Ovary (tissue), 9 donors: ENCODE measurements around the gene GRAMD4. TPM values are rescaled to one million over a fixed set of nuclear protein-coding genes. Genes with fewer than 3 reads are reported as not detected.

Experiments
- DNase-seq, 5 donors: peaks; one replicate each; pipeline ENCODE4 v3.0.0-alpha.2; 2019 to 2020
- H3K27ac ChIP-seq, 2 donors: fragments of 200-600 bp; one replicate each; pipeline versions ENCODE4 v1.5.1 to v1.8.0; 2019 to 2022
- H3K27me3 ChIP-seq: fragments of 200-600 bp; one replicate; pipeline ENCODE4 v1.8.0; 2022
- H3K36me3 ChIP-seq: fragments of 200-600 bp; sonication (generic); one replicate; pipeline ENCODE4 v1.5.1; 2019
- H3K4me1 ChIP-seq: one replicate; pipeline ENCODE4 v1.8.1; 2013; ENCODE audit warnings: mild to moderate bottlenecking, moderate library complexity; ENCODE audit not compliant: insufficient read depth
- H3K4me3 ChIP-seq: fragments of 200-600 bp; sonication (generic); one replicate; pipeline ENCODE4 v1.5.1; 2017
- H3K9me3 ChIP-seq, 2 donors: fragments of 200-600 bp in 1 of 2; sonication (generic) in 1 of 2; one replicate each; pipeline versions ENCODE4 v1.5.1 to v1.8.1; 2013 to 2019; ENCODE audit warnings: mild to moderate bottlenecking in 1 of 2, moderate library complexity in 1 of 2
- EP300 ChIP-seq: sonication (generic); formaldehyde crosslinking; IDR thresholded peaks from one replicate; pipeline ENCODE4 v1.6.1; 2017; ENCODE audit warnings: antibody characterized with exemption
- POLR2A ChIP-seq: fragments of 450-650 bp; IDR thresholded peaks from one replicate; pipeline ENCODE4 v1.6.1; 2017; ENCODE audit warnings: antibody characterized with exemption, mild to moderate bottlenecking, moderate library complexity
- WGBS, 3 donors: extraction: QIAGEN DNeasy Blood & Tissue Kit in 1 of 3; methylation state at CpG; one replicate each; pipeline versions ENCODE4 v1.1.5 to v1.1.7; 2013 to 2017; 5-methylcytosine and 5-hydroxymethylcytosine counted together
- intact Hi-C, 4 donors: fragments of 100-400 bp; cut with DNase I; formaldehyde crosslinking; loops; one replicate each; pipeline versions ENCODE4 v1.11.0 to v1.15.1; 2022 to 2023
- polyA plus RNA-seq, 2 donors: library from polyadenylated mRNA; stranded (reverse); fragments of 200-250 nt in 1 of 2; fragments of 350-450 nt in 1 of 2; fragmentation: Illumina TruSeq in 1 of 2; extraction: RNeasy Lipid Tissue Mini Kit (QIAGEN cat#74804) in 1 of 2; gene quantifications; one replicate each; pipeline ENCODE4 v1.2.3, GENCODE V29; 2013 to 2014
- total RNA-seq, 7 donors: library from RNA; depleted of rRNA in 2 of 7; stranded (reverse); fragments of >200 nt in 2 of 7; fragmentation: NEBNext Ultra II Directional in 3 of 7; extraction: Animal tissue kit (Norgen Biotek cat#: 25700) in 3 of 7; gene quantifications; one replicate each; pipeline versions ENCODE4 v1.1.0 to v1.2.4, GENCODE V29; 2016 to 2023
- TF ChIP-seq, protein P1 (sequence below), 3 donors: fragments of 450-650 bp in 2 of 3; fragments of 200-600 bp in 1 of 3; IDR thresholded peaks; one replicate each; pipeline versions ENCODE4 v1.5.1 to v1.8.0; 2016 to 2022; ENCODE audit warnings: antibody characterized with exemption in 3 of 3, mild to moderate bottlenecking in 1 of 3
- donor health status: DM: no; HTN: no; CAD: no; lungs with moderate emphysema.
- donor health status: DM: no; HTN: no; CAD: no.
- donor health status: Bipolar disorder and iron deficiency.
- donor health status: DM: yes; HTN: yes; CAD: no.
- donor health status: DM: no; HTN: no; CAD: no.
- donor health status: DM: yes; HTN: yes; CAD: no.

The GRAMD4 gene
- total and polyA plus RNA-seq, 9 donors, result 6.2 to 40.4 (median 27.8) TPM

- no peaks in the 10 kb centered on the region for H3K36me3 ChIP-seq
- no peak overlapping the region for H3K27ac ChIP-seq
- H3K27me3 ChIP-seq, result no peaks in the 10 kb centered on the region
- WGBS, 3 donors, result 67 to 76% (median 71%) methylated on average over 24 of the region's 24 CpGs
- no peak for DNase-seq
- H3K9me3 ChIP-seq, result no peaks in the 10 kb centered on the region
- TF ChIP-seq POLR2A (no peak), EP300 (no peak)
- TF ChIP-seq, protein P1, sequence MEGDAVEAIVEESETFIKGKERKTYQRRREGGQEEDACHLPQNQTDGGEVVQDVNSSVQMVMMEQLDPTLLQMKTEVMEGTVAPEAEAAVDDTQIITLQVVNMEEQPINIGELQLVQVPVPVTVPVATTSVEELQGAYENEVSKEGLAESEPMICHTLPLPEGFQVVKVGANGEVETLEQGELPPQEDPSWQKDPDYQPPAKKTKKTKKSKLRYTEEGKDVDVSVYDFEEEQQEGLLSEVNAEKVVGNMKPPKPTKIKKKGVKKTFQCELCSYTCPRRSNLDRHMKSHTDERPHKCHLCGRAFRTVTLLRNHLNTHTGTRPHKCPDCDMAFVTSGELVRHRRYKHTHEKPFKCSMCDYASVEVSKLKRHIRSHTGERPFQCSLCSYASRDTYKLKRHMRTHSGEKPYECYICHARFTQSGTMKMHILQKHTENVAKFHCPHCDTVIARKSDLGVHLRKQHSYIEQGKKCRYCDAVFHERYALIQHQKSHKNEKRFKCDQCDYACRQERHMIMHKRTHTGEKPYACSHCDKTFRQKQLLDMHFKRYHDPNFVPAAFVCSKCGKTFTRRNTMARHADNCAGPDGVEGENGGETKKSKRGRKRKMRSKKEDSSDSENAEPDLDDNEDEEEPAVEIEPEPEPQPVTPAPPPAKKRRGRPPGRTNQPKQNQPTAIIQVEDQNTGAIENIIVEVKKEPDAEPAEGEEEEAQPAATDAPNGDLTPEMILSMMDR (IDR thresholded peaks at IDR 0.05), result no peak
- no peaks in the 10 kb centered on the region for H3K4me1 ChIP-seq
- intact Hi-C loops, result loop anchor here in 1 of 4 donors (10.0 kb wide), 1 partner anchor 93 kb away; no protein-coding TSS in a partner anchor
- H3K4me3 ChIP-seq, result no peak overlapping the region
Observed at GRCh38 chr22:46668116-46668515, 47.9 kb downstream of the GRAMD4 start.

DNA sequence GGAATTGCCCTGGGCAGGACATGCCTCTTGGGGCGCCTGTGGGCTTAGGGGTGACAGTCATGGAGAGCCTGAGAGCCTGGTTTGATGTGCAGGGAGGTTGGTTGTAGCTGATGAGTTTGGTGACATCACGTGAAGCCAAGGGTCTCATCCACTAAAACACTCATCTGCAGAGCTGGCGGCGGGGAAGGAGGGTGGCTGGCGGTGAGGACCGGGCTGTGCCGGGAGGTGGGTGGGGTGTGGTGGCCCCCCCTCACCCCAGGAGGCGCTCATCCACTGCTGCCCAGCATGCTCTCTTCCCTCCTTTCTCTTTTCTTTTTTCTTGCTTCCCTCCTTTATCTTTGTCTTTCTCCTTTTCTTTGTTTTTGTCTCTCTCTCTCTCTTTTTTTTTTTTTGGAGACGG is 49.0 kb downstream of the GRAMD4 start:
- no peak for DNase-seq
- TF ChIP-seq EP300 (no peak), POLR2A (no peak)
- TF ChIP-seq, protein P1 (IDR thresholded peaks at IDR 0.05), result no peak
- Histone ChIP-seq H3K4me1 (no peaks in the 10 kb centered on the region), H3K36me3 (no peaks in the 10 kb centered on the region), H3K9me3 (no peaks in the 10 kb centered on the region), H3K27ac (no peak overlapping the region), H3K27me3 (no peaks in the 10 kb centered on the region), H3K4me3 (no peak overlapping the region)
- intact Hi-C loops, result loop anchor here in 1 of 4 donors (10.0 kb wide), 1 partner anchor 94 kb away; no protein-coding TSS in a partner anchor
- WGBS, 3 donors, result 86 to 89% (median 88%) methylated on average over 9 of the region's 9 CpGs

DNA sequence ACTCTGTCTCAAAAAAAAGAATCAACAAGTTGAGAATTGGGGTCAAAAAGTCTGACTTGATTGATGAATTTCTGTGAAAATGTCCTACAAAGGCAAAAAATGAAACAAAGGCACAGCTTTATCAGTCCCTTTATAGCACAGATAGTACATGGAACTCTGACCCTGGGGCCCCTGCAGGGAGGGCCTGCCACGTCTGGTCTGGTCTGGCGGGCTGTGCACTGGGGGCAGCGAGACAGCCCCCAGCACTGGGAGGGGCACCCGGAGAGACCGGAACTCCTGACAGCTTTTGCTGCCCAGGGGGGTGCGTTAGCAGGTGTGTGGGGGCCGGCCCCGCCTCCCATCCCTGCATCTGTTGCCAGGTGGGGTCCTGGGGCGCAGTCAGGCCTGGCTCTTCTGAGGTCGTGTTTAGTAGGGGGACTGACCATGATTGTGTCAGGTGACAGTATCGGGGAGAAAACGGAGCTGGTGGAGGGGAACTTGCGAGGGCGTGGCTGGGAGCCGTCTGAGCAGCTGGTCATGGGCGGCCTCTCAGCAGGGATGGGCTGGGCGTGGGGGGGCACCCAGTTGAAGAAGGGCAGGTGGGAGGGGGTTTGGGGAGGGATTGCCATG is 51.7 kb downstream of the GRAMD4 start:
- TF ChIP-seq EP300 (no peak), POLR2A (no peak)
- TF ChIP-seq, protein P1 (IDR thresholded peaks at IDR 0.05), result no peak
- Histone ChIP-seq H3K27me3 (no peaks in the 10 kb centered on the region), H3K4me1 (no peaks in the 10 kb centered on the region), H3K4me3 (no peak overlapping the region), H3K36me3 (no peaks in the 10 kb centered on the region), H3K9me3 (no peaks in the 10 kb centered on the region), H3K27ac (no peak overlapping the region)
- DNase-seq, result no peak
- intact Hi-C loops, result loop anchor here in 1 of 4 donors (10.0 kb wide), 1 partner anchor 97 kb away; no protein-coding TSS in a partner anchor
- 87 to 93% (median 91%) methylated on average over 17 of the region's 17 CpGs for WGBS, 3 donors

DNA sequence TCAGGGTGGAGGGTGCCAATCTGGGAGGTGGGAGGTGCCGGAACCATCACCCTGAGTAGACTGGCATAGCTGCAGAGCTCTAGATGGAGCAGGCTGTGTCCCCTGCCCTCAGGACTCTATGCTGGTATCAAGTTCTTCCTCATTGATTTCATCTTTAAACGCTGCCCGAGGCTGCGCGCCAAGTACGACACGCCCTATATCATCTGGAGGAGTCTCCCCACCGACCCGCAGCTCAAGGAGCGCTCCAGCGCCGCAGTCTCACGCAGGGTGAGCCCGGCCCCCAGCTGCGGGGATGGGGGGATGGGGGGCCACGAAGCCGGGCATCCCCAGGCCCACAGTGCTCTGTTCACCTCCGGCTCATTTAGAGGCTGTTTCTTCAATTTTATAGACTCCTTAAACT is 52.5 kb downstream of the GRAMD4 start:
- no peaks in the 10 kb centered on the region for H3K9me3 ChIP-seq
- H3K36me3 ChIP-seq, result no peaks in the 10 kb centered on the region
- 78 to 83% (median 81%) methylated on average over 18 of the region's 18 CpGs for WGBS, 3 donors
- intact Hi-C loops, result loop anchor here in 1 of 4 donors (10.0 kb wide), 1 partner anchor 98 kb away; no protein-coding TSS in a partner anchor
- TF ChIP-seq EP300, result no peak
- TF ChIP-seq, protein P1 (IDR thresholded peaks at IDR 0.05), result no peak
- no peak for TF ChIP-seq POLR2A
- H3K4me3 ChIP-seq, result no peak overlapping the region
- H3K27ac ChIP-seq, result no peak overlapping the region
- H3K27me3 ChIP-seq, result no peaks in the 10 kb centered on the region
- no peaks in the 10 kb centered on the region for H3K4me1 ChIP-seq
- DNase-seq, result no peak
